ENCODE data around the gene ELAVL2. TPM values are rescaled to one million over a fixed set of nuclear protein-coding genes. Genes with fewer than 3 reads are reported as not detected.

Gene ELAVL2
- total RNA-seq (ENCODE audit: low replicate concordance): 17.1 and 21.1 TPM in 2 replicates

DNA sequence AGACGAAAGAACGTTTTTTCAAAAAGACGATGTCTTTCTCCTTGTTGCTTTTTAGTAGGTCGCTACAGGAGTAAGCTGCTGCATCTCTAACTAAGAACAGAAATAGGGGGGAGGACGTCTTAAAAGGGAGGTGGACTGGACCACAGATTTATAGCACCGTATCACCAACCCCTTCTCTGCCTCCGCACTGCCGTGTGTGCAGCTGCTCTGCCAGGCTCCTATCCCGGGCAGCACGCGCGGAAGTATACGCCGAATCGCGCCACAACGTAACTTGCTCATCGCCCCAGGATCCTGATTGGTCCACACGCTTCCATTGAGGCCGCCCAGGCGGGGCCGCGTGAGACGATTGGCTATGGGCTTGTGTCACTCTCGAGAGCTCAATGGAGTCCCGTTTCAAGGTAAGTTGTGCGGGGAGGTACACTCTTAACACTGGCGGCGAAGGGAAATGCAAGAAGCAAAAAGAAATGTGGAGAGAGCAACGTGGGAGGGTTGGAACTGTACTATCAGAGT lies at the start of gene ELAVL2:
Gene ELAVL2, minus strand, starts transcription at position 121 of the 510 bp plus-strand sequence. CDS start 64,006 bp downstream, outside the sequence.
- Mint-ChIP-seq H3K27me3 (ENCODE audit: insufficient read depth, low read depth) (peaks cover 39% of the 10 kb centered on the region), H3K4me3 (no peak within 1 kb of the TSS), H3K36me3 (no peaks in the 10 kb centered on the region), H3K4me1 (peaks cover 21% of the 10 kb centered on the region), H3K27ac (no peak within 1 kb of the TSS), H3K9me3 (no peaks in the 10 kb centered on the region)
- TF ChIP-seq EZH2phosphoT487 (IDR thresholded peaks at IDR 0.05) (peak; percentile 31), EZH2 (IDR thresholded peaks at IDR 0.05) (no peak)
- Histone ChIP-seq H3K79me2 (ENCODE audit: low read depth) (peaks cover 2% of the 10 kb centered on the region), H2AFZ (replicated peaks) (peak within 1 kb of the TSS; percentile 75), H3F3A (ENCODE audit: low read depth) (peaks cover 32% of the 10 kb centered on the region), H3K4me2 (peak within 1 kb of the TSS; percentile 97), H3K27me3 (peaks cover 91% of the 10 kb centered on the region), H3K4me1 (peaks cover 43% of the 10 kb centered on the region), H3K4me3 (peak within 1 kb of the TSS; percentile 77), H4K20me1 (ENCODE audit: low read depth) (peaks cover 53% of the 10 kb centered on the region), H3K9me3 (ENCODE audit: low read depth) (no peaks in the 10 kb centered on the region), H3K9ac (no peak within 1 kb of the TSS), H3K36me3 (no peaks in the 10 kb centered on the region), H3K27ac (no peak within 1 kb of the TSS)
- peak; percentile 99 for DNase-seq (ENCODE audit: low spot score)

DNA sequence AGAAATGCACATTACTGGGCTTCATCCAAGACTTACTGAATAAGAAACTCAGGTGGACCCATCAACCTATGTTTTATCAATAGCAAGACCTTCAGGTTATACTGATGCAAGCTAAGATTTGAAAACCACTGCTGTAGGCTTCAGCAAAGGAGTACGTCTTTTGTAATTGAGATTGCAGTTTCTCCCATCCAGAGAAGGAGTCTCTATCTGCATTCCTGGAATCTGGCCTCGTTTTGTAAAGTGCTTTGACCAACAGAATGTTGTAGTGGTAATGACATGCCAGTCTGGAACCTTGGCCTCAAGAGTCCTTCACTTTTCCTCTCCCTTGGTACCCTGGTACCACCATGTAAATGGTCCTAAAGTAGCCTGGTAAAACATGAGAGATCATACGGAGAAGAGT lies 32.2 kb upstream of the ELAVL2 start:
- Histone ChIP-seq H3K4me3 (no peak overlapping the region), H3K27ac (no peak overlapping the region), H3K27me3 (no peaks in the 10 kb centered on the region), H4K20me1 (ENCODE audit: low read depth) (no peaks in the 10 kb centered on the region), H3K36me3 (no peaks in the 10 kb centered on the region), H3K4me1 (no peaks in the 10 kb centered on the region), H3K9me3 (ENCODE audit: low read depth) (no peaks in the 10 kb centered on the region), H3K4me2 (no peak overlapping the region), H3K79me2 (ENCODE audit: low read depth) (no peaks in the 10 kb centered on the region), H3F3A (ENCODE audit: low read depth) (no peaks in the 10 kb centered on the region), H3K9ac (no peak overlapping the region), H2AFZ (replicated peaks) (no peak overlapping the region)
- no peak for DNase-seq (ENCODE audit: low spot score)
- TF ChIP-seq EZH2 (IDR thresholded peaks at IDR 0.05): no peak
- Mint-ChIP-seq H3K4me1 (no peaks in the 10 kb centered on the region), H3K27me3 (ENCODE audit: insufficient read depth, low read depth) (peaks cover 1% of the 10 kb centered on the region), H3K27ac (no peak overlapping the region), H3K9me3 (peaks cover 1% of the 10 kb centered on the region), H3K4me3 (no peak overlapping the region), H3K36me3 (no peaks in the 10 kb centered on the region)

DNA sequence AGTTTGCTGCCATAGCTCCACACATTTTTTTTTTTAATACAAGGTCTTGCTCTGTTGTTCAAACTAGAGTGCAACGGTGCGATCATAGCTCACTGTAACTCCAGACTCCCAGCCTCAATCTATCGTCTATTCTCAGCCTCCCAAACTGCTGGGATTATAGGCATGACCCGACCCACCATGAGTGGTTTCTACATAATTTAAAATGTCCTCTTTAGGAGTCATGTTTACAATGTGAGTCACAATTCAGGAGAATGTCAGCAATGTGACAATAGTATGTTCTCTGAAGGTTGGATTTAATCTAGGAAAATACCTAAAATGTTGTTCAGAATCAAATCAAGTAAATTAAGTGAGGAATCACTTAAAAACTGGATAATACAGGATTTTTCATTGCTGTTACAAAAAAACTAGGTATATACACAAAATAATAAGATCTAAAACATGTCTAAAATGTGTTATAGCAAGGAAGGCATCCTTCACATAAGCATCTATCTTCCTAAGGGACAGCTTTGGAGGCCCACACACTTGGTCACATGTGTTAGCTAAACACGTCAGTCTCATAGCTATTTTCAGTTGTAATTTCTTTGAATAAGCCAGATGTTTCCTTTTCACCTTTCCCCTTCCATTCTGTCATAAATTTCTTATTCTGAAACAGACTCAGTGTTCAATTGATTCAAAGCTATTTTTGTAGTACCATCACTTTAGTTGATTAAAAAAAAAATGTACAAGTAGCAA lies 30.0 kb upstream of the ELAVL2 start:
- Mint-ChIP-seq H3K36me3 (no peaks in the 10 kb centered on the region), H3K4me1 (peaks cover 5% of the 10 kb centered on the region), H3K27ac (no peak overlapping the region), H3K27me3 (ENCODE audit: insufficient read depth, low read depth) (peaks cover 2% of the 10 kb centered on the region), H3K4me3 (no peak overlapping the region), H3K9me3 (no peaks in the 10 kb centered on the region)
- TF ChIP-seq, protein P1, sequence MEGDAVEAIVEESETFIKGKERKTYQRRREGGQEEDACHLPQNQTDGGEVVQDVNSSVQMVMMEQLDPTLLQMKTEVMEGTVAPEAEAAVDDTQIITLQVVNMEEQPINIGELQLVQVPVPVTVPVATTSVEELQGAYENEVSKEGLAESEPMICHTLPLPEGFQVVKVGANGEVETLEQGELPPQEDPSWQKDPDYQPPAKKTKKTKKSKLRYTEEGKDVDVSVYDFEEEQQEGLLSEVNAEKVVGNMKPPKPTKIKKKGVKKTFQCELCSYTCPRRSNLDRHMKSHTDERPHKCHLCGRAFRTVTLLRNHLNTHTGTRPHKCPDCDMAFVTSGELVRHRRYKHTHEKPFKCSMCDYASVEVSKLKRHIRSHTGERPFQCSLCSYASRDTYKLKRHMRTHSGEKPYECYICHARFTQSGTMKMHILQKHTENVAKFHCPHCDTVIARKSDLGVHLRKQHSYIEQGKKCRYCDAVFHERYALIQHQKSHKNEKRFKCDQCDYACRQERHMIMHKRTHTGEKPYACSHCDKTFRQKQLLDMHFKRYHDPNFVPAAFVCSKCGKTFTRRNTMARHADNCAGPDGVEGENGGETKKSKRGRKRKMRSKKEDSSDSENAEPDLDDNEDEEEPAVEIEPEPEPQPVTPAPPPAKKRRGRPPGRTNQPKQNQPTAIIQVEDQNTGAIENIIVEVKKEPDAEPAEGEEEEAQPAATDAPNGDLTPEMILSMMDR (IDR thresholded peaks at IDR 0.05): no peak
- TF ChIP-seq EZH2phosphoT487 (IDR thresholded peaks at IDR 0.05) (no peak), EZH2 (IDR thresholded peaks at IDR 0.05) (no peak)
- no peaks in the 10 kb centered on the region for H3K9me3 ChIP-seq (ENCODE audit: low read depth)
- no peak overlapping the region for H2AFZ ChIP-seq (replicated peaks)
- no peak overlapping the region for H3K4me3 ChIP-seq
- H3F3A ChIP-seq (ENCODE audit: low read depth): peaks cover 5% of the 10 kb centered on the region
- no peak for DNase-seq (ENCODE audit: low spot score)
- no peak overlapping the region for H3K4me2 ChIP-seq
- H3K27me3 ChIP-seq: peaks cover 15% of the 10 kb centered on the region
- H3K79me2 ChIP-seq (ENCODE audit: low read depth): no peaks in the 10 kb centered on the region
- no peak overlapping the region for H3K27ac ChIP-seq
- no peak overlapping the region for H3K9ac ChIP-seq
- H3K4me1 ChIP-seq: no peaks in the 10 kb centered on the region
- no peaks in the 10 kb centered on the region for H4K20me1 ChIP-seq (ENCODE audit: low read depth)
- H3K36me3 ChIP-seq: no peaks in the 10 kb centered on the region

DNA sequence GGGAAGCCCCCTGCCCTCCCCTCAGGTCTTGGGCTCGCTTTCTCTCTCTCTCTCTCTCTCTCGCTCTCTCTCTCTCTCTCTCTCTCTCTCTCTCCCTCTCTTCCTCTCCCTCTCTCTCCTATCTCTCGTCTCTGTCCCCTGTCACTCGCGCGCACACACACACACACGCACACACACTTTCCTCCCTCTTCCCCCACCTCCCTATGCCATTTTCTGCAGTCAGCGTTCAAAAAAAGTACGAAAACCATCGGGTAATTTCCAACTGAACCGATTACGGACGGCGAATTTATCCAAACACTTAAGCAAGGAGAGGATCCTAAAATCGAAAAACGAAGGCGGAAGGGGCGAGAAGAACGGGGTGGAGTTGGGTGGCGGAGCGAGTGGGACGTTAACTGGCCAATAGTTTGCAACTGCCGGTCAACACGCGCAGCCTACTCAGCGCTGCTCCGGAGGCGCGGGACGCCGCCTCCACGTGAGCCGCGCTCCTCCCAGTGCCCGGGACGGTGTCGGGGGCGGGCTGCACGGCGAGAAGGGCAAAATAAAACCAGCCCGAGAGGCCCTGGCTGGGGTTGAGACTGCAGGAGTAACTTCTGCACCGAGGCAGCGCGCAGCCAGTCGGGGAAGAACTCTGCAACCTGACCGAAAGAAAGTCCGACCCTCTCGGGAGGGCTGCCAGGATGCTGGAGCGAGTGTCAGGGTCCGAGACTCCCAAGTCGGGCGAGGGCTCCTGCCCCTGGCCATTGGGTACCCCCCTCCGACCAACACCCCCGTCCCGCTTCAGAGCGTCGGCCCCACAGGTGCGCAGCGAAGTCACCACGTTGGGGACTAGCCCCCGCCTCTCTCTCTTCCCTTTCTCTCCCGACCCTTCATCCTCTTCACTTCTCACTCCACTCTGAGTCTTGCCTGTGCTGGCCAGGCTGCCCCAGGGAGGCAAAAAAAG lies 24.9 kb upstream of the ELAVL2 start:
- peaks cover 17% of the 10 kb centered on the region for H3K4me1 Mint-ChIP-seq
- H3K9me3 Mint-ChIP-seq: no peaks in the 10 kb centered on the region
- no peak overlapping the region for H3K27ac ChIP-seq
- no peaks in the 10 kb centered on the region for H3K79me2 ChIP-seq (ENCODE audit: low read depth)
- TF ChIP-seq, protein P1 (IDR thresholded peaks at IDR 0.05): no peak
- no peak for TF ChIP-seq EZH2phosphoT487 (IDR thresholded peaks at IDR 0.05)
- no peak for TF ChIP-seq EZH2 (IDR thresholded peaks at IDR 0.05)
- peak overlapping the region; percentile 81 for H3K27ac Mint-ChIP-seq
- peak overlapping the region; percentile 88 for H3K4me3 Mint-ChIP-seq
- H3K27me3 ChIP-seq: peaks cover 15% of the 10 kb centered on the region
- no peaks in the 10 kb centered on the region for H4K20me1 ChIP-seq (ENCODE audit: low read depth)
- no peaks in the 10 kb centered on the region for H3K36me3 Mint-ChIP-seq
- peaks cover 38% of the 10 kb centered on the region for H3F3A ChIP-seq (ENCODE audit: low read depth)
- peak overlapping the region; percentile 95 for H2AFZ ChIP-seq (replicated peaks)
- DNase-seq (ENCODE audit: low spot score): peak; percentile 81
- H3K9me3 ChIP-seq (ENCODE audit: low read depth): no peaks in the 10 kb centered on the region
- peak overlapping the region; percentile 97 for H3K4me2 ChIP-seq
- no peaks in the 10 kb centered on the region for H3K36me3 ChIP-seq
- H3K9ac ChIP-seq: no peak overlapping the region
- H3K4me1 ChIP-seq: peaks cover 16% of the 10 kb centered on the region
- peaks cover 2% of the 10 kb centered on the region for H3K27me3 Mint-ChIP-seq (ENCODE audit: insufficient read depth, low read depth)
- H3K4me3 ChIP-seq: peak overlapping the region; percentile 71
